CD4-positive, CD25-positive, alpha-beta regulatory T cell (primary cell): ENCODE measurements around the gene PITPNB. TPM values are rescaled to one million over a fixed set of nuclear protein-coding genes. Genes with fewer than 3 reads are reported as not detected.

Experiments
- ATAC-seq, 2 donors: fragments of 150-1000 bp; cut with Tn5 transposase; one replicate each; pipeline ENCODE4 v1.10.0; 2021; ENCODE audit warnings: low read depth in 2 of 2, moderate number of reproducible peaks in 2 of 2, moderate library complexity in 1 of 2
- DNase-seq, 3 donors: peaks; one replicate each; pipeline versions ENCODE4 v3.0.0 to v3.0.0-alpha.2; 2012 to 2022; ENCODE audit warnings: mixed read lengths in 1 of 3
- H3K27ac ChIP-seq: one replicate; pipeline ENCODE4 v1.7.0; 2013; ENCODE audit warnings: mild to moderate bottlenecking, low read length; ENCODE audit not compliant: insufficient read depth, poor library complexity, severe bottlenecking
- H3K27me3 ChIP-seq: one replicate; pipeline ENCODE4 v1.7.0; 2013; ENCODE audit warnings: low read length; ENCODE audit not compliant: control insufficient read depth, insufficient read depth
- H3K36me3 ChIP-seq: one replicate; pipeline ENCODE4 v1.7.0; 2013; ENCODE audit warnings: mild to moderate bottlenecking, low read length, moderate library complexity; ENCODE audit not compliant: control insufficient read depth, insufficient read depth
- H3K4me1 ChIP-seq: 2 replicates; pipeline ENCODE4 v1.7.0; 2013; ENCODE audit warnings: mild to moderate bottlenecking, low read length; ENCODE audit not compliant: insufficient read depth, control insufficient read depth, poor library complexity, severe bottlenecking
- H3K4me3 ChIP-seq: one replicate; pipeline ENCODE4 v1.7.0; 2013; ENCODE audit warnings: low read depth, mild to moderate bottlenecking, low read length, moderate library complexity
- H3K9me3 ChIP-seq, 2 experiments: 1 replicate in 1 of 2; 2 replicates in 1 of 2; pipeline ENCODE4 v1.7.0; 2013; ENCODE audit warnings: low read length in 2 of 2, mild to moderate bottlenecking in 1 of 2, moderate library complexity in 1 of 2; ENCODE audit not compliant: control insufficient read depth in 2 of 2
- H3K27ac Mint-ChIP-seq, 3 donors: one replicate each; pipeline ENCODE4 v1.8.0; 2020 to 2022; ENCODE audit warnings: mild to moderate bottlenecking in 3 of 3, mixed read lengths in 3 of 3, moderate library complexity in 2 of 3
- H3K27me3 Mint-ChIP-seq: one replicate; pipeline ENCODE4 v1.8.0; 2022; ENCODE audit warnings: mild to moderate bottlenecking, mixed read lengths
- H3K36me3 Mint-ChIP-seq: one replicate; pipeline ENCODE4 v1.8.0; 2020; ENCODE audit warnings: mixed read lengths
- H3K4me1 Mint-ChIP-seq, 4 donors: one replicate each; pipeline ENCODE4 v1.8.0; 2020 to 2022; ENCODE audit warnings: mixed read lengths in 4 of 4, mild to moderate bottlenecking in 1 of 4
- H3K4me3 Mint-ChIP-seq, 4 donors: one replicate each; pipeline ENCODE4 v1.8.0; 2020 to 2022; ENCODE audit warnings: mild to moderate bottlenecking in 4 of 4, mixed read lengths in 4 of 4, moderate library complexity in 3 of 4
- H3K9me3 Mint-ChIP-seq, 7 donors: one replicate each; pipeline ENCODE4 v1.8.0; 2020 to 2022; ENCODE audit warnings: mixed read lengths in 7 of 7, mild to moderate bottlenecking in 3 of 7, moderate library complexity in 2 of 7
- polyA plus RNA-seq, 4 donors: library from polyadenylated mRNA; unstranded; fragments of 300-500 nt; fragmentation: Illumina TruSeq; gene quantifications; one replicate each; pipeline ENCODE4 v1.2.3, GENCODE V29; 2021
- total RNA-seq: library from RNA; stranded (reverse); gene quantifications from one replicate; pipeline ENCODE4 v1.2.3, GENCODE V29; 2022

The PITPNB gene
- total and polyA plus RNA-seq, 5 donors from 2014 or later, result 59.3 to 69.3 (median 64.7) TPM

- H3K4me1 Mint-ChIP-seq, result no peaks in the 10 kb centered on the region
- Histone ChIP-seq H3K27ac (no peak overlapping the region), H3K36me3 (no peaks in the 10 kb centered on the region), H3K4me1 (no peaks in the 10 kb centered on the region), H3K9me3 (no peaks in the 10 kb centered on the region), H3K4me3 (no peak overlapping the region), H3K27me3 (no peaks in the 10 kb centered on the region)
- ATAC-seq (no peak), DNase-seq (no peak)
- no peaks in the 10 kb centered on the region for H3K27me3 Mint-ChIP-seq
- H3K9me3 Mint-ChIP-seq, result no peaks in the 10 kb centered on the region
- H3K4me3 Mint-ChIP-seq, result no peak overlapping the region
- no peak overlapping the region for H3K27ac Mint-ChIP-seq
- H3K36me3 Mint-ChIP-seq, result no peaks in the 10 kb centered on the region
These were observed 97.9 kb downstream of the PITPNB start for GRCh38 chr22:27820896-27821866.

- H3K4me1 ChIP-seq, result no peaks in the 10 kb centered on the region
- H3K27me3 Mint-ChIP-seq, result peaks cover 3% of the 10 kb centered on the region
- no peaks in the 10 kb centered on the region for H3K9me3 ChIP-seq
- H3K36me3 ChIP-seq, result no peaks in the 10 kb centered on the region
- H3K36me3 Mint-ChIP-seq, result no peaks in the 10 kb centered on the region
- H3K9me3 Mint-ChIP-seq, result no peaks in the 10 kb centered on the region
- H3K4me3 ChIP-seq, result no peak overlapping the region
- no peaks in the 10 kb centered on the region for H3K27me3 ChIP-seq
- no peak overlapping the region for H3K4me3 Mint-ChIP-seq
- no peak for DNase-seq
- no peak overlapping the region for H3K27ac ChIP-seq
- H3K27ac Mint-ChIP-seq, result no peak overlapping the region
- no peaks in the 10 kb centered on the region for H3K4me1 Mint-ChIP-seq
- ATAC-seq, result no peak
These were observed 102.5 kb downstream of the PITPNB start for GRCh38 chr22:27816552-27816951.

GRCh38 chr22:27815826-27816530, 103.1 kb downstream of the PITPNB start:
- H3K4me3 Mint-ChIP-seq, result no peak overlapping the region
- ATAC-seq (no peak), DNase-seq (no peak)
- H3K9me3 Mint-ChIP-seq, result no peaks in the 10 kb centered on the region
- no peaks in the 10 kb centered on the region for H3K4me1 Mint-ChIP-seq
- no peak overlapping the region for H3K27ac Mint-ChIP-seq
- H3K36me3 Mint-ChIP-seq, result no peaks in the 10 kb centered on the region
- Histone ChIP-seq H3K4me1 (no peaks in the 10 kb centered on the region), H3K27ac (no peak overlapping the region), H3K36me3 (no peaks in the 10 kb centered on the region), H3K9me3 (no peaks in the 10 kb centered on the region), H3K4me3 (no peak overlapping the region), H3K27me3 (no peaks in the 10 kb centered on the region)
- H3K27me3 Mint-ChIP-seq, result peaks cover 7% of the 10 kb centered on the region

GRCh38 chr22:27814993-27815392, 104.1 kb downstream of the PITPNB start:
- Histone ChIP-seq H3K4me3 (no peak overlapping the region), H3K36me3 (no peaks in the 10 kb centered on the region), H3K9me3 (no peaks in the 10 kb centered on the region), H3K27me3 (no peaks in the 10 kb centered on the region), H3K4me1 (no peaks in the 10 kb centered on the region), H3K27ac (no peak overlapping the region)
- no peaks in the 10 kb centered on the region for H3K4me1 Mint-ChIP-seq
- no peak overlapping the region for H3K27ac Mint-ChIP-seq
- H3K4me3 Mint-ChIP-seq, result no peak overlapping the region
- no peak for DNase-seq
- H3K9me3 Mint-ChIP-seq, result no peaks in the 10 kb centered on the region
- peaks cover 7% of the 10 kb centered on the region for H3K27me3 Mint-ChIP-seq
- H3K36me3 Mint-ChIP-seq, result no peaks in the 10 kb centered on the region
- no peak for ATAC-seq

- DNase-seq (no peak), ATAC-seq (no peak)
- Histone ChIP-seq H3K27me3 (no peaks in the 10 kb centered on the region), H3K36me3 (no peaks in the 10 kb centered on the region), H3K4me1 (no peaks in the 10 kb centered on the region), H3K4me3 (no peak overlapping the region), H3K27ac (no peak overlapping the region), H3K9me3 (no peaks in the 10 kb centered on the region)
- Mint-ChIP-seq H3K27me3 (peaks cover 14% of the 10 kb centered on the region), H3K9me3 (no peaks in the 10 kb centered on the region), H3K27ac (no peak overlapping the region), H3K4me1 (no peaks in the 10 kb centered on the region), H3K36me3 (no peaks in the 10 kb centered on the region), H3K4me3 (no peak overlapping the region)
These were observed 107.3 kb downstream of the PITPNB start for GRCh38 chr22:27811778-27812177.

GRCh38 chr22:27810609-27811151, 108.4 kb downstream of the PITPNB start:
- Histone ChIP-seq H3K36me3 (no peaks in the 10 kb centered on the region), H3K4me3 (no peak overlapping the region), H3K27ac (no peak overlapping the region), H3K27me3 (no peaks in the 10 kb centered on the region), H3K9me3 (no peaks in the 10 kb centered on the region), H3K4me1 (no peaks in the 10 kb centered on the region)
- peaks cover 0 to 1% (median 0%) of the 10 kb centered on the region in 4 donors for H3K4me1 Mint-ChIP-seq
- ATAC-seq (no peak), DNase-seq (no peak)
- H3K9me3 Mint-ChIP-seq, result no peaks in the 10 kb centered on the region
- peaks cover 15% of the 10 kb centered on the region for H3K27me3 Mint-ChIP-seq
- no peak overlapping the region for H3K27ac Mint-ChIP-seq
- H3K36me3 Mint-ChIP-seq, result no peaks in the 10 kb centered on the region
- no peak overlapping the region for H3K4me3 Mint-ChIP-seq

GRCh38 chr22:27809700-27810608, 109.1 kb downstream of the PITPNB start:
- no peaks in the 10 kb centered on the region for H3K9me3 ChIP-seq
- Mint-ChIP-seq H3K27me3 (peaks cover 15% of the 10 kb centered on the region), H3K36me3 (no peaks in the 10 kb centered on the region), H3K27ac (no peak overlapping the region), H3K4me3 (no peak overlapping the region), H3K9me3 (no peaks in the 10 kb centered on the region), H3K4me1 (peaks cover 0 to 9% (median 0%) of the 10 kb centered on the region in 4 donors)
- no peak overlapping the region for H3K4me3 ChIP-seq
- ATAC-seq (no peak), DNase-seq (no peak)
- peaks cover 1% of the 10 kb centered on the region for H3K4me1 ChIP-seq
- H3K27ac ChIP-seq, result no peak overlapping the region
- H3K36me3 ChIP-seq, result no peaks in the 10 kb centered on the region
- no peaks in the 10 kb centered on the region for H3K27me3 ChIP-seq
